LNCaP clone FGC (cell line): ENCODE results near the gene A2M.

ENCODE experiments used
- DNase-seq: peaks from one replicate; pipeline ENCODE4 v3.0.0-alpha.2; 2011; ENCODE audit warnings: low read depth
- H3K4me3 ChIP-seq: 2 replicates; pipeline ENCODE4 v1.5.1; 2011; ENCODE audit warnings: mild to moderate bottlenecking, low read depth, low read length, control low read depth
- CTCF ChIP-seq: IDR thresholded peaks from 2 replicates; pipeline ENCODE4 v1.5.1; 2012; ENCODE audit warnings: mild to moderate bottlenecking; ENCODE audit not compliant: control insufficient read depth, insufficient read depth; ENCODE audit errors: extremely low read depth

Gene A2M

GRCh38 chr12:9115731-9116559 lies at the start of gene A2M:
A2M (minus strand) TSS chr12:9115919; CDS start chr12:9115849, 70 bp downstream.
- H3K4me3 ChIP-seq, result no peak within 1 kb of the TSS
- no peak for DNase-seq
- no peak for TF ChIP-seq CTCF

GRCh38 chr12:9163392-9163791 lies 47.7 kb upstream of the A2M start:
- no peak overlapping the region for H3K4me3 ChIP-seq
- DNase-seq, result no peak
- TF ChIP-seq CTCF, result no peak

- H3K4me3 ChIP-seq, result no peak overlapping the region
- no peak for TF ChIP-seq CTCF
- no peak for DNase-seq
Measured at GRCh38 chr12:9156119-9156518, 40.4 kb upstream of the A2M start.

GRCh38 chr12:9149372-9149771 lies 33.7 kb upstream of the A2M start:
- TF ChIP-seq CTCF, result 0 out of 2 replicates have a peak, but pooled peaks have one; percentile 9
- H3K4me3 ChIP-seq, result no peak overlapping the region
- no peak for DNase-seq

- DNase-seq, result no peak
- no peak for TF ChIP-seq CTCF
Measured at GRCh38 chr12:9148926-9149325, 33.2 kb upstream of the A2M start.

GRCh38 chr12:9147461-9147860 lies 31.7 kb upstream of the A2M start:
- TF ChIP-seq CTCF, result no peak
- H3K4me3 ChIP-seq, result no peak overlapping the region
- DNase-seq, result no peak

More at GRCh38 chr12:9148926-9149325, 33.2 kb upstream of the A2M start:
- no peak overlapping the region for H3K4me3 ChIP-seq

- no peak overlapping the region for H3K4me3 ChIP-seq
- DNase-seq, result no peak
- TF ChIP-seq CTCF, result no peak
Measured at GRCh38 chr12:9144730-9145106, 29.0 kb upstream of the A2M start.
